22Rv1 (cell line): ENCODE results near the gene GOLGA8S.
"Not testable (repeated sequence)": the region's sequence is repeated elsewhere in the genome, so short reads cannot be mapped to it uniquely, and the experiment has no call there.

ENCODE experiments used
- ZFX ChIP-seq: fragments of 450-650 bp; IDR thresholded peaks from 2 replicates; pipeline ENCODE4 v1.6.1; 2017; ENCODE audit warnings: antibody characterized with exemption, borderline replicate concordance
- TF ChIP-seq, protein P1 (sequence below): fragments of 450-650 bp; IDR thresholded peaks from 2 replicates; pipeline ENCODE4 v1.5.1; 2017; ENCODE audit warnings: mild to moderate bottlenecking

DNA sequence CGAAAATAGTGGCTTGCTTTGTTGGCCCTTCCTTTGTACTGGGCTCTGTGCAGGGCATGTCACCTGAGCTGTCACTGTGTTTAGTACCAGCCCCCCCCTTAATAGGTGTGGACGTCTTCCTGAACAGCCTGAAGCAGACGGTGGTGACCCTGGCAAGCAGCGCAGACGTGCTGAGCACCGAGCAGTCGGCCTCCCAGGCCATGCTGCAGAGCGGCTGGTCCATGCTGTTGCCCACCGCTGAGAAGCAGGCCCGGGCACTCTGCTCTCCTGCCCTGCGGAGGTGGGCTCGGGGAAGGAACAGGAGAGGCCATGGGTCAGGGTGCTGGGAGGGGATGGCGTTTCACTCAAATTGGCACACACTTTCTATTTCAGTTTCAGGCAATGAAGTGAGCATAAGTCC is 43.3 kb upstream of the GOLGA8S start:
- TF ChIP-seq, protein P1, sequence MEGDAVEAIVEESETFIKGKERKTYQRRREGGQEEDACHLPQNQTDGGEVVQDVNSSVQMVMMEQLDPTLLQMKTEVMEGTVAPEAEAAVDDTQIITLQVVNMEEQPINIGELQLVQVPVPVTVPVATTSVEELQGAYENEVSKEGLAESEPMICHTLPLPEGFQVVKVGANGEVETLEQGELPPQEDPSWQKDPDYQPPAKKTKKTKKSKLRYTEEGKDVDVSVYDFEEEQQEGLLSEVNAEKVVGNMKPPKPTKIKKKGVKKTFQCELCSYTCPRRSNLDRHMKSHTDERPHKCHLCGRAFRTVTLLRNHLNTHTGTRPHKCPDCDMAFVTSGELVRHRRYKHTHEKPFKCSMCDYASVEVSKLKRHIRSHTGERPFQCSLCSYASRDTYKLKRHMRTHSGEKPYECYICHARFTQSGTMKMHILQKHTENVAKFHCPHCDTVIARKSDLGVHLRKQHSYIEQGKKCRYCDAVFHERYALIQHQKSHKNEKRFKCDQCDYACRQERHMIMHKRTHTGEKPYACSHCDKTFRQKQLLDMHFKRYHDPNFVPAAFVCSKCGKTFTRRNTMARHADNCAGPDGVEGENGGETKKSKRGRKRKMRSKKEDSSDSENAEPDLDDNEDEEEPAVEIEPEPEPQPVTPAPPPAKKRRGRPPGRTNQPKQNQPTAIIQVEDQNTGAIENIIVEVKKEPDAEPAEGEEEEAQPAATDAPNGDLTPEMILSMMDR, result not testable (repeated sequence)
- TF ChIP-seq ZFX, result not testable (repeated sequence)
